Transverse colon (tissue), 4 donors: ENCODE measurements around the gene PADI6. TPM values are rescaled to one million over a fixed set of nuclear protein-coding genes. Genes with fewer than 3 reads are reported as not detected.

Experiments used
- DNase-seq: peaks from one replicate; pipeline ENCODE4 v3.0.0-alpha.2; 2019
- H3K27ac ChIP-seq, 4 donors: fragments of 200-600 bp; sonication (generic); 2 replicates each; pipeline ENCODE4 v1.5.1; 2016 to 2018; ENCODE audit warnings: inconsistent platforms in 4 of 4
- H3K27me3 ChIP-seq: fragments of 200-600 bp; sonication (generic); 2 replicates; pipeline ENCODE4 v1.5.1; 2017; ENCODE audit warnings: inconsistent platforms
- H3K36me3 ChIP-seq, 4 donors: fragments of 200-600 bp; sonication (generic); 2 replicates each; pipeline ENCODE4 v1.5.1; 2017 to 2019; ENCODE audit warnings: inconsistent platforms in 4 of 4
- H3K4me1 ChIP-seq, 4 donors: fragments of 200-600 bp; sonication (generic); 2 replicates each; pipeline ENCODE4 v1.5.1; 2017 to 2020; ENCODE audit warnings: inconsistent platforms in 4 of 4
- H3K4me3 ChIP-seq, 4 donors: fragments of 200-600 bp; sonication (generic); 1 replicate in 1 of 4; 2 replicates in 3 of 4; pipeline versions ENCODE4 v1.5.1 to v1.6.1; 2017 to 2019; ENCODE audit warnings: inconsistent platforms in 4 of 4
- H3K9me3 ChIP-seq, 2 donors: fragments of 200-600 bp; sonication (generic); 2 replicates each; pipeline ENCODE4 v1.5.1; 2017 to 2019; ENCODE audit warnings: inconsistent platforms in 2 of 2
- EP300 ChIP-seq: sonication (generic); formaldehyde crosslinking; IDR thresholded peaks from one replicate; pipeline ENCODE4 v1.6.1; 2017; ENCODE audit warnings: antibody characterized with exemption, low read depth
- POLR2A ChIP-seq: fragments of 450-650 bp; IDR thresholded peaks from one replicate; pipeline ENCODE4 v1.6.1; 2016; ENCODE audit warnings: antibody characterized with exemption, mild to moderate bottlenecking, moderate library complexity
- POLR2AphosphoS5 ChIP-seq, 3 donors: sonication (generic); formaldehyde crosslinking; IDR thresholded peaks; one replicate each; pipeline ENCODE4 v1.6.1; 2016; ENCODE audit warnings: antibody characterized with exemption in 3 of 3
- WGBS, 2 donors: methylation state at CpG; one replicate each; pipeline ENCODE4 v1.1.5; 2018; ENCODE audit warnings: low coverage in 1 of 2; 5-methylcytosine and 5-hydroxymethylcytosine counted together
- in situ Hi-C, 4 donors: fragments of 200-750 bp; cut with MboI; loops; one replicate each; pipeline versions ENCODE4 v1.15.0 to v1.15.1; 2017; ENCODE audit warnings: low sequenced_read_pairs in 3 of 4, low pct_ligation_motif_present in 1 of 4, low pct_unique_long_range_greater_than_20kb in 1 of 4
- intact Hi-C: fragments of 100-400 bp; cut with DNase I; formaldehyde crosslinking; loops from one replicate; pipeline ENCODE4 v1.15.1; 2023; ENCODE audit warnings: low total_unique reads
- total RNA-seq, 4 donors: library from RNA; depleted of rRNA; stranded (reverse); fragments of >200 nt; gene quantifications; one replicate each; pipeline ENCODE4 v1.1.0, GENCODE V29; 2016
- TF ChIP-seq, protein P1 (sequence below), 5 experiments: fragments of 200-600 bp in 3 of 5; fragments of 450-650 bp in 2 of 5; sonication (generic) in 3 of 5; IDR thresholded peaks; 1 replicate in 2 of 5; 2 replicates in 3 of 5; pipeline ENCODE4 v1.5.1; 2016 to 2017; ENCODE audit warnings: antibody characterized with exemption in 5 of 5, inconsistent platforms in 3 of 5, mild to moderate bottlenecking in 2 of 5, moderate library complexity in 1 of 5

The PADI6 gene
- total RNA-seq, 4 donors from 2014 or later, result not detected

DNA sequence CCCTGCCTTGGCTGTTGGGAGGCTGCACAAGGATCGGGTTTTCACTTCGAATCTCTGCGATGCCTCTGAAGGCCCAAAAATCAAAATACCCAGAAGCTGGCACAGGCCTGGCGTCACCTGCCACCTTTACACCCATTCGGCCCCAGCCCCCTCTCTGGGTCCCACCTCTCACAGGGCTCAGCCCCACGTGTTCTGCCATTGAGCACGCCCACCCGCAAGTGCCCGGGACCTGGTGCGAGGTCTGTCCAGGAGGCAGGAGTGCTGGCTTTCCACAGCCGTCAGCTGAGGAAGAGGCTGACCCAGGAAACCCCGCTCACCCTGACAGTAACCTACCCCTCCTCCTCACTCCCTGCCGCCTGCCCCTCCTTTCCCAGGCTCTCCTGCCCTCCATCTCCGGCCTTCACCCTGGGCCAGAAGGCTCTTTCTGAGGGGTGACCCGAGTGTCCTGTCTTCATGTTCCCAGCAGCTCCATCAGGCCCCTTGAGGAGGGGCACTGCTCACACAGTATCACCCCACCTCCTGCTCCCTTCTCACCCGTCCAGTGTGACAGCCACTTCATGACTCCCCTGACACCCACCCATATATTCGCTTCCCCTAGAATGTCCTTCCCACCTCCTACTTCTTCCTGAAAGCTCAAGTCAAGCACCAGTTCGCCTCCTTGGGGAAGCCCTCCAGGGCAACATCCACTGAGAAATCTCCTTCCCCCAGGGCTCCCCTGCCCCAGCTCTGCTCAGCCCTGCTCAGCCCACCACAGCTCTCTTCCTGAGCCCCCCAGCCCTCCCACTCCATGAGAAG is 54.0 kb downstream of the PADI6 start:
- Histone ChIP-seq H3K27me3 (no peaks in the 10 kb centered on the region), H3K4me1 (peaks cover 2 to 54% (median 18%) of the 10 kb centered on the region in 4 donors), H3K9me3 (no peaks in the 10 kb centered on the region), H3K36me3 (peaks cover 0 to 22% (median 7%) of the 10 kb centered on the region in 4 donors), H3K4me3 (no peak overlapping the region), H3K27ac (no peak overlapping the region)
- TF ChIP-seq, protein P1, sequence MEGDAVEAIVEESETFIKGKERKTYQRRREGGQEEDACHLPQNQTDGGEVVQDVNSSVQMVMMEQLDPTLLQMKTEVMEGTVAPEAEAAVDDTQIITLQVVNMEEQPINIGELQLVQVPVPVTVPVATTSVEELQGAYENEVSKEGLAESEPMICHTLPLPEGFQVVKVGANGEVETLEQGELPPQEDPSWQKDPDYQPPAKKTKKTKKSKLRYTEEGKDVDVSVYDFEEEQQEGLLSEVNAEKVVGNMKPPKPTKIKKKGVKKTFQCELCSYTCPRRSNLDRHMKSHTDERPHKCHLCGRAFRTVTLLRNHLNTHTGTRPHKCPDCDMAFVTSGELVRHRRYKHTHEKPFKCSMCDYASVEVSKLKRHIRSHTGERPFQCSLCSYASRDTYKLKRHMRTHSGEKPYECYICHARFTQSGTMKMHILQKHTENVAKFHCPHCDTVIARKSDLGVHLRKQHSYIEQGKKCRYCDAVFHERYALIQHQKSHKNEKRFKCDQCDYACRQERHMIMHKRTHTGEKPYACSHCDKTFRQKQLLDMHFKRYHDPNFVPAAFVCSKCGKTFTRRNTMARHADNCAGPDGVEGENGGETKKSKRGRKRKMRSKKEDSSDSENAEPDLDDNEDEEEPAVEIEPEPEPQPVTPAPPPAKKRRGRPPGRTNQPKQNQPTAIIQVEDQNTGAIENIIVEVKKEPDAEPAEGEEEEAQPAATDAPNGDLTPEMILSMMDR (IDR thresholded peaks at IDR 0.05), result no peak
- TF ChIP-seq POLR2AphosphoS5 (IDR thresholded peaks at IDR 0.05) (no peak), EP300 (no peak), POLR2A (no peak)
- no peak for DNase-seq
- WGBS, 2 donors, result 93 to 96% methylated on average over 4 to 18 of the region's 18 CpGs
- in situ Hi-C loops, result no loop called here
- intact Hi-C loops, result no loop called here

DNA sequence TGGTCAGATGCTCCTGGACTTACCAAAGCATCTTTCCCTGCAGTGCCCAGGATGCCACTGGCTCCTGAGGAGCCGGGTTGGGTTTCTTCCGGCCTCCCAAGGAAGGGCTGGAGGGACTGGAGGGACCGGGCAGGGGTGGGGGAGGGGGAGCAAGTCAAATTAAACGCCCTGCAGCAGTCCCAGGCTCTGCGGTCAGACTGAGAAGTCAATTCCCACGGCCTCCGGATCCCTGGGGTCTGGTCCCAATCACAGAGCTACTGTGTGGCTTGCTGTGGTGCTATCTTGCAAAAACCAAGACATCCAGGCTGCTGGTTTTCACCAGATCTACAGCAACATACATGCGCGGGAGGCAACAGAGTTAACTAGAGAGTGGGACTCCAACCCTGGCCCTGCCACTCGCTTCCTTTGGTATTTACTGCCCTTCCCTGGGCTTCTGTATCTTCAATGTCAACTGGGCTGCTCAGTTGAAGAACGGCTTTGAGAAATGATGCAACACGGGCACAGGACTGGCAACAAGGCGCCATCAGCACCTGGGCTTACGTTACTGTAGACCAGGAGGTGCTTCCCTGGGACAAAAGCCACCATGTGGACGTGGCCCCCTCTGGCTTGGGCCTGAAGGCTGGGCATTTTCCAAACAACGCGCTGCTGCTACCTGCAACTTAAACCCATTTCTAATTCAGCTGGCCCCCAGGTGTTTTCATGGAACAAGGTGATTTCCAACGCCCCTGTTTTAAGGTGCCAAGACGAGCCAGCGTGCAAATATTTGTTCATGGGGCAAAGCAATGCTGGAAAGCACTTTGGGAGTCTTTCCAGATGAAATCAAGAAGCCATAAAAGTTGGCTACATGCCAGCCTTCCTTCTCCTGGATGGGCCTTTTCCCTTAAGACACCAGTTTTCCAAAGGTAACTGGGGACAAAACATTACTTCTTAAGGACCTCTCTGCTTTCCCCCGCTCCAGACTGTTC is 56.0 kb downstream of the PADI6 start:
- H3K4me1 ChIP-seq, result peaks cover 2 to 68% (median 18%) of the 10 kb centered on the region in 4 donors
- no peaks in the 10 kb centered on the region for H3K27me3 ChIP-seq
- H3K27ac ChIP-seq, result peak overlapping the region in 2 of 4 donors; percentile 28 to 46
- intact Hi-C loops (no loop called here), in situ Hi-C loops (no loop called here)
- no peak for TF ChIP-seq POLR2A
- TF ChIP-seq, protein P1 (IDR thresholded peaks at IDR 0.05), result no peak
- TF ChIP-seq EP300, result no peak
- TF ChIP-seq POLR2AphosphoS5 (IDR thresholded peaks at IDR 0.05), result no peak
- peak; percentile 59 for DNase-seq
- H3K4me3 ChIP-seq, result no peak overlapping the region
- H3K9me3 ChIP-seq, result no peaks in the 10 kb centered on the region
- WGBS, 2 donors, result 63% methylated on average over 21 of the region's 21 CpGs; no CpG with 5 or more reads in 1 of the 2 donors
- peaks cover 0 to 14% (median 7%) of the 10 kb centered on the region in 4 donors for H3K36me3 ChIP-seq

DNA sequence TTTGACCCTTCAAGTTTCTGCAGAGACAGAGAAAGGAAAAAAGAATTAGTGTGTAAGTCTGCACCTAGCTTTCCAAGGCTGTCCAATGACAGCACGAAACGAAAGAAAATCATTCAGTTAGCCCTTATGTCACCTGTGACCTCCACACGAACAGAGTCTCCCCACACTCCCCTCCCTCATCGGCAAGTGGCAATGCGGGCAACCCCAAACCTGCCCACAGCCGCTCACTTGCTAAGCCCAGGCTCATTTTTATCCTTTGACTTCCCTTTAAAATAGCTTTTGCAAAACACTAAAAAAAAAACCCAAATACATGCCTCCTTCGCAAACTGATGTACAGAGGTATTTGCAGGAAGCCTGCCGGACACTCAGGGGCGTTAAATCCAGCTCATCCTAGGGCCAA is 57.2 kb downstream of the PADI6 start:
- TF ChIP-seq POLR2AphosphoS5 (IDR thresholded peaks at IDR 0.05) (no peak), POLR2A (no peak), EP300 (no peak)
- TF ChIP-seq, protein P1 (IDR thresholded peaks at IDR 0.05), result no peak
- H3K4me3 ChIP-seq, result no peak overlapping the region
- H3K36me3 ChIP-seq, result peaks cover 0 to 17% (median 7%) of the 10 kb centered on the region in 4 donors
- WGBS, 2 donors, result 84 to 90% methylated on average over 9 of the region's 9 CpGs
- no peaks in the 10 kb centered on the region for H3K27me3 ChIP-seq
- peak overlapping the region in 1 of 4 donors; percentile 46 for H3K27ac ChIP-seq
- no peaks in the 10 kb centered on the region for H3K9me3 ChIP-seq
- no peak for DNase-seq
- in situ Hi-C loops, result no loop called here
- H3K4me1 ChIP-seq, result peaks cover under 1 to 70% (median 15%) of the 10 kb centered on the region in 4 donors
- intact Hi-C loops, result no loop called here

DNA sequence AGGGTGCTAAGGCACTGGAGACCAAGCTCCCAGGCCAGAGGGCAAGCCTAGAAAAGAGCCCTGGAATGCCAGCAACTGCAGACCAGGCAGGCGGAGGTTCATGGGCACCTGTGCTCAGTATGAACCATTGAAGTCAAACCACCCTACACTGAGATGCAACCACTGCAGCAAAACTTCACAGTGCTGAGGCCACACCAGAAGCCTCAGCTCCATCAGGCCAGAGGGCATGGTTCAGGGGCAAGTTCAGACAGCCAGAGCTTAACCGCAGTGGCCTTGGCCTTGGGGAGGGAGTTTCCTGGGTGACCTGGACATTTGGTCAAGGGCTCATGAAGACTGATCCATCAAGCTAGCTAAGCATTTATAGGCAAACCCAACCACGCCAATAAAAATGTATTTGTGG is 60.4 kb downstream of the PADI6 start:
- Histone ChIP-seq H3K36me3 (peaks cover 0 to 6% (median 2%) of the 10 kb centered on the region in 4 donors), H3K27me3 (no peaks in the 10 kb centered on the region), H3K27ac (peak overlapping the region in 2 of 4 donors; percentile 1 to 23), H3K4me1 (peaks cover 5 to 82% (median 29%) of the 10 kb centered on the region in 4 donors), H3K4me3 (no peak overlapping the region), H3K9me3 (no peaks in the 10 kb centered on the region)
- WGBS, 2 donors, result 98% methylated on average over 3 of the region's 3 CpGs; no CpG with 5 or more reads in 1 of the 2 donors
- TF ChIP-seq POLR2AphosphoS5 (IDR thresholded peaks at IDR 0.05) (no peak), EP300 (no peak), POLR2A (no peak)
- TF ChIP-seq, protein P1 (IDR thresholded peaks at IDR 0.05), result no peak
- in situ Hi-C loops, result no loop called here
- DNase-seq, result no peak
- intact Hi-C loops, result no loop called here
